Thyroid gland (tissue), 4 donors: ENCODE measurements around the gene PARD3B. TPM values are rescaled to one million over a fixed set of nuclear protein-coding genes. Genes with fewer than 3 reads are reported as not detected.

Experiments used
- DNase-seq, 2 donors: peaks; one replicate each; pipeline ENCODE4 v3.0.0-alpha.2; 2019
- H3K27ac ChIP-seq, 3 donors: fragments of 200-600 bp; sonication (generic); 1 replicate in 2 of 3; 2 replicates in 1 of 3; pipeline ENCODE4 v1.5.1; 2016 to 2019; ENCODE audit warnings: mild to moderate bottlenecking in 1 of 3, moderate library complexity in 1 of 3
- H3K27me3 ChIP-seq: fragments of 200-600 bp; sonication (generic); one replicate; pipeline ENCODE4 v1.5.1; 2019
- H3K36me3 ChIP-seq, 2 donors: fragments of 200-600 bp; sonication (generic); one replicate each; pipeline ENCODE4 v1.5.1; 2016 to 2019
- H3K4me1 ChIP-seq, 2 donors: fragments of 200-600 bp; sonication (generic); one replicate each; pipeline ENCODE4 v1.5.1; 2017 to 2019
- H3K4me3 ChIP-seq, 3 donors: fragments of 200-600 bp; sonication (generic); replicated peaks in 1 of 3; 1 replicate in 2 of 3; 2 replicates in 1 of 3; pipeline ENCODE4 v1.5.1; 2016; ENCODE audit warnings: mild to moderate bottlenecking in 1 of 3
- H3K9me3 ChIP-seq: fragments of 200-600 bp; sonication (generic); one replicate; pipeline ENCODE4 v1.5.1; 2017
- CTCF ChIP-seq, 6 experiments: fragments of 200-600 bp in 3 of 6; fragments of 450-650 bp in 3 of 6; sonication (generic) in 3 of 6; IDR thresholded peaks; one replicate each; pipeline ENCODE4 v1.5.1; 2016 to 2019; ENCODE audit warnings: antibody characterized with exemption in 6 of 6, mild to moderate bottlenecking in 2 of 6, inconsistent platforms in 1 of 6, moderate library complexity in 1 of 6
- POLR2A ChIP-seq, 2 donors: fragments of 450-650 bp; IDR thresholded peaks; one replicate each; pipeline ENCODE4 v1.6.1; 2017; ENCODE audit warnings: antibody characterized with exemption in 2 of 2, mild to moderate bottlenecking in 2 of 2, moderate library complexity in 1 of 2
- WGBS, 2 donors: methylation state at CpG; one replicate each; pipeline ENCODE4 v1.1.5; 2017; 5-methylcytosine and 5-hydroxymethylcytosine counted together
- intact Hi-C: fragments of 100-400 bp; cut with DNase I; formaldehyde crosslinking; loops from one replicate; pipeline ENCODE4 v1.15.1; 2023
- total RNA-seq, 4 donors: library from RNA; depleted of rRNA; stranded (reverse); fragments of >200 nt; gene quantifications; one replicate each; pipeline ENCODE4 v1.2.3, GENCODE V29; 2016

Gene PARD3B
- total RNA-seq, 4 donors from 2014 or later: 27.0 to 43.4 (median 34.6) TPM

GRCh38 chr2:204683384-204683783, 138.1 kb downstream of the PARD3B start:
- H3K27me3 ChIP-seq: no peaks in the 10 kb centered on the region
- H3K4me1 ChIP-seq: peaks cover 3 to 10% of the 10 kb centered on the region in 2 donors
- H3K36me3 ChIP-seq: no peaks in the 10 kb centered on the region
- no peak for DNase-seq
- no peak overlapping the region for H3K27ac ChIP-seq
- H3K4me3 ChIP-seq: no peak overlapping the region
- TF ChIP-seq CTCF (IDR thresholded peaks at IDR 0.05) (no peak), POLR2A (IDR thresholded peaks at IDR 0.05) (no peak)
- 89 to 100% methylated on average over 1 of the region's 1 CpG for WGBS, 2 donors
- no peaks in the 10 kb centered on the region for H3K9me3 ChIP-seq
- intact Hi-C loops: no loop called here

GRCh38 chr2:204686406-204686805, 141.1 kb downstream of the PARD3B start:
- Histone ChIP-seq H3K27me3 (no peaks in the 10 kb centered on the region), H3K36me3 (no peaks in the 10 kb centered on the region), H3K4me1 (peaks cover 0 to 6% of the 10 kb centered on the region in 2 donors), H3K4me3 (no peak overlapping the region), H3K27ac (no peak overlapping the region), H3K9me3 (no peaks in the 10 kb centered on the region)
- TF ChIP-seq CTCF (IDR thresholded peaks at IDR 0.05): no peak
- TF ChIP-seq POLR2A (IDR thresholded peaks at IDR 0.05): no peak
- whole genome bisulfite sequencing, 2 donors: 82 to 88% methylated on average over 3 of the region's 3 CpGs
- DNase-seq: no peak
- intact Hi-C loops: no loop called here

GRCh38 chr2:204687776-204688175, 142.5 kb downstream of the PARD3B start:
- WGBS, 2 donors: 63 to 87% methylated on average over 2 of the region's 2 CpGs
- no peaks in the 10 kb centered on the region for H3K4me1 ChIP-seq
- H3K27ac ChIP-seq: no peak overlapping the region
- H3K27me3 ChIP-seq: no peaks in the 10 kb centered on the region
- no peaks in the 10 kb centered on the region for H3K9me3 ChIP-seq
- intact Hi-C loops: no loop called here
- TF ChIP-seq CTCF (IDR thresholded peaks at IDR 0.05) (no peak), POLR2A (IDR thresholded peaks at IDR 0.05) (no peak)
- no peak overlapping the region for H3K4me3 ChIP-seq
- DNase-seq: no peak
- H3K36me3 ChIP-seq: no peaks in the 10 kb centered on the region

- H3K27me3 ChIP-seq: no peaks in the 10 kb centered on the region
- H3K4me1 ChIP-seq: no peaks in the 10 kb centered on the region
- no peak overlapping the region for H3K4me3 ChIP-seq
- intact Hi-C loops: loop anchor here (5.0 to 10.0 kb wide), 2 partner anchors 367 to 990 kb away; partner anchors contain the start of gene NRP2
- no peak overlapping the region for H3K27ac ChIP-seq
- no peaks in the 10 kb centered on the region for H3K36me3 ChIP-seq
- H3K9me3 ChIP-seq: no peaks in the 10 kb centered on the region
- 62 to 71% methylated on average over 2 of the region's 2 CpGs for WGBS, 2 donors
- TF ChIP-seq POLR2A (IDR thresholded peaks at IDR 0.05) (no peak), CTCF (IDR thresholded peaks at IDR 0.05) (peak in 5 of 6 experiments; percentile 60 to 79 (median 75))
- DNase-seq: peak; percentile 48 to 58
Observed at GRCh38 chr2:204691911-204692510, 146.7 kb downstream of the PARD3B start.

- H3K4me1 ChIP-seq: no peaks in the 10 kb centered on the region
- H3K36me3 ChIP-seq: no peaks in the 10 kb centered on the region
- H3K27me3 ChIP-seq: no peaks in the 10 kb centered on the region
- no peaks in the 10 kb centered on the region for H3K9me3 ChIP-seq
- intact Hi-C loops: loop anchor here (5.0 to 10.0 kb wide), 2 partner anchors 368 to 990 kb away; partner anchors contain the start of gene NRP2
- 75 to 77% methylated on average over 2 of the region's 2 CpGs for WGBS, 2 donors
- TF ChIP-seq CTCF (IDR thresholded peaks at IDR 0.05) (no peak), POLR2A (IDR thresholded peaks at IDR 0.05) (no peak)
- H3K27ac ChIP-seq: no peak overlapping the region
- DNase-seq: no peak
- no peak overlapping the region for H3K4me3 ChIP-seq
Observed at GRCh38 chr2:204692790-204693189, 147.5 kb downstream of the PARD3B start.
